ENCODE data around the gene SETBP1.

The SETBP1 gene

GRCh38 chr18:44761812-44762211, 81.1 kb downstream of the SETBP1 start:
- no peak for DNase-seq (ENCODE audit: low read depth)

- no peak for DNase-seq (ENCODE audit: low read depth)
Measured at GRCh38 chr18:44763327-44763726, 82.6 kb downstream of the SETBP1 start.

GRCh38 chr18:44764863-44765262, 84.2 kb downstream of the SETBP1 start:
- no peak for DNase-seq (ENCODE audit: low read depth)

GRCh38 chr18:44765456-44765855, 84.8 kb downstream of the SETBP1 start:
- DNase-seq (ENCODE audit: low read depth), result no peak

- no peak for DNase-seq (ENCODE audit: low read depth)
Measured at GRCh38 chr18:44766450-44766849, 85.8 kb downstream of the SETBP1 start.

GRCh38 chr18:44767807-44768206, 87.1 kb downstream of the SETBP1 start:
- DNase-seq (ENCODE audit: low read depth), result no peak

GRCh38 chr18:44770641-44771040, 90.0 kb downstream of the SETBP1 start:
- DNase-seq (ENCODE audit: low read depth), result no peak

- no peak for DNase-seq (ENCODE audit: low read depth)
Measured at GRCh38 chr18:44771572-44771955, 90.9 kb downstream of the SETBP1 start.

- no peak for DNase-seq (ENCODE audit: low read depth)
Measured at GRCh38 chr18:44771956-44772917, 91.5 kb downstream of the SETBP1 start.

- DNase-seq (ENCODE audit: low read depth), result no peak
Measured at GRCh38 chr18:44773640-44774155, 93.0 kb downstream of the SETBP1 start.

- no peak for DNase-seq (ENCODE audit: low read depth)
Measured at GRCh38 chr18:44774191-44774590, 93.5 kb downstream of the SETBP1 start.

- no peak for DNase-seq (ENCODE audit: low read depth)
Measured at GRCh38 chr18:44777457-44778192, 96.9 kb downstream of the SETBP1 start.

- no peak for DNase-seq (ENCODE audit: low read depth)
Measured at GRCh38 chr18:44778788-44779187, 98.1 kb downstream of the SETBP1 start.

GRCh38 chr18:44779753-44780292, 99.1 kb downstream of the SETBP1 start:
- DNase-seq (ENCODE audit: low read depth), result no peak

- DNase-seq (ENCODE audit: low read depth), result no peak
Measured at GRCh38 chr18:44781886-44782285, 101.2 kb downstream of the SETBP1 start.

GRCh38 chr18:44782617-44783016, 101.9 kb downstream of the SETBP1 start:
- DNase-seq (ENCODE audit: low read depth), result no peak

- DNase-seq (ENCODE audit: low read depth), result no peak
Measured at GRCh38 chr18:44783371-44783770, 102.7 kb downstream of the SETBP1 start.

GRCh38 chr18:44786257-44786656, 105.6 kb downstream of the SETBP1 start:
- no peak for DNase-seq (ENCODE audit: low read depth)

GRCh38 chr18:44786688-44787087, 106.0 kb downstream of the SETBP1 start:
- no peak for DNase-seq (ENCODE audit: low read depth)

- DNase-seq (ENCODE audit: low read depth), result no peak
Measured at GRCh38 chr18:44788334-44788733, 107.6 kb downstream of the SETBP1 start.

- no peak for DNase-seq (ENCODE audit: low read depth)
Measured at GRCh38 chr18:44789710-44790109, 109.0 kb downstream of the SETBP1 start.

GRCh38 chr18:44790860-44791259, 110.2 kb downstream of the SETBP1 start:
- no peak for DNase-seq (ENCODE audit: low read depth)

- no peak for DNase-seq (ENCODE audit: low read depth)
Measured at GRCh38 chr18:44791520-44791919, 110.8 kb downstream of the SETBP1 start.
